Peyer's patch (tissue), 4 donors: Measurements from ENCODE around the gene ADAMTS15.

Source experiments
- POLR2A ChIP-seq, 2 donors: fragments of 450-650 bp; IDR thresholded peaks; one replicate each; pipeline ENCODE4 v1.5.1; 2017; ENCODE audit warnings: antibody characterized with exemption in 2 of 2, mild to moderate bottlenecking in 2 of 2, moderate library complexity in 2 of 2
- TF ChIP-seq, protein P1 (sequence below), 6 experiments: fragments of 450-650 bp in 4 of 6; fragments of 200-600 bp in 2 of 6; sonication (generic) in 1 of 6; IDR thresholded peaks; one replicate each; pipeline ENCODE4 v1.5.1; 2017 to 2019; ENCODE audit warnings: antibody characterized with exemption in 6 of 6, mild to moderate bottlenecking in 3 of 6, moderate library complexity in 1 of 6

- TF ChIP-seq, protein P1, sequence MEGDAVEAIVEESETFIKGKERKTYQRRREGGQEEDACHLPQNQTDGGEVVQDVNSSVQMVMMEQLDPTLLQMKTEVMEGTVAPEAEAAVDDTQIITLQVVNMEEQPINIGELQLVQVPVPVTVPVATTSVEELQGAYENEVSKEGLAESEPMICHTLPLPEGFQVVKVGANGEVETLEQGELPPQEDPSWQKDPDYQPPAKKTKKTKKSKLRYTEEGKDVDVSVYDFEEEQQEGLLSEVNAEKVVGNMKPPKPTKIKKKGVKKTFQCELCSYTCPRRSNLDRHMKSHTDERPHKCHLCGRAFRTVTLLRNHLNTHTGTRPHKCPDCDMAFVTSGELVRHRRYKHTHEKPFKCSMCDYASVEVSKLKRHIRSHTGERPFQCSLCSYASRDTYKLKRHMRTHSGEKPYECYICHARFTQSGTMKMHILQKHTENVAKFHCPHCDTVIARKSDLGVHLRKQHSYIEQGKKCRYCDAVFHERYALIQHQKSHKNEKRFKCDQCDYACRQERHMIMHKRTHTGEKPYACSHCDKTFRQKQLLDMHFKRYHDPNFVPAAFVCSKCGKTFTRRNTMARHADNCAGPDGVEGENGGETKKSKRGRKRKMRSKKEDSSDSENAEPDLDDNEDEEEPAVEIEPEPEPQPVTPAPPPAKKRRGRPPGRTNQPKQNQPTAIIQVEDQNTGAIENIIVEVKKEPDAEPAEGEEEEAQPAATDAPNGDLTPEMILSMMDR (IDR thresholded peaks at IDR 0.05): no peak
- no peak for TF ChIP-seq POLR2A (IDR thresholded peaks at IDR 0.05)
These were observed 28.6 kb downstream of the ADAMTS15 start for GRCh38 chr11:130476922-130477491.
